Measurements from ENCODE around the gene RALY.
"Not testable (repeated sequence)": the region's sequence is repeated elsewhere in the genome, so short reads cannot be mapped to it uniquely, and the experiment has no call there.

RALY gene

GRCh38 chr20:34024723-34025351, 31.1 kb downstream of the RALY start:
- no peaks in the 10 kb centered on the region for H3K27me3 ChIP-seq (ENCODE audit: insufficient read depth, low read depth)
- no peak for TF ChIP-seq CTCF (conservative IDR thresholded peaks at IDR 0.05; ENCODE audit: low read depth, low read length)
- no peak overlapping the region for H3K9ac ChIP-seq
- peak overlapping the region; percentile 55 for H3K27ac ChIP-seq
- H3K36me3 ChIP-seq (ENCODE audit: insufficient read depth): no peaks in the 10 kb centered on the region
- H4K20me1 ChIP-seq (ENCODE audit: insufficient read depth): peaks cover 40% of the 10 kb centered on the region
- H3K79me2 ChIP-seq (ENCODE audit: insufficient read depth, low read depth): peaks cover 91% of the 10 kb centered on the region
- H3K4me1 ChIP-seq (ENCODE audit: low read depth, poor library complexity, severe bottlenecking): peaks cover 80% of the 10 kb centered on the region
- H3K4me2 ChIP-seq: peak overlapping the region; percentile 26; the same call in 1 of the 2 replicates
- no peak overlapping the region for H3K4me3 ChIP-seq (IDR thresholded peaks at IDR 0.05; ENCODE audit: insufficient read depth, low read depth, low read length)
- no peak overlapping the region for H2AFZ ChIP-seq (ENCODE audit: low read depth)

GRCh38 chr20:34028013-34028412, 34.3 kb downstream of the RALY start:
- H3K9ac ChIP-seq; H3K27ac ChIP-seq; H3K4me2 ChIP-seq; H2AFZ ChIP-seq (ENCODE audit: low read depth); H3K27me3 ChIP-seq (ENCODE audit: insufficient read depth, low read depth); H3K4me3 ChIP-seq (IDR thresholded peaks at IDR 0.05; ENCODE audit: insufficient read depth, low read depth, low read length): not testable (repeated sequence)
- Histone ChIP-seq H3K79me2 (ENCODE audit: insufficient read depth, low read depth) (peaks cover 93% of the 10 kb centered on the region), H3K4me1 (ENCODE audit: low read depth, poor library complexity, severe bottlenecking) (peaks cover 48% of the 10 kb centered on the region), H3K36me3 (ENCODE audit: insufficient read depth) (peaks cover 12% of the 10 kb centered on the region; the same call in 1 of the 2 replicates), H4K20me1 (ENCODE audit: insufficient read depth) (peaks cover 32% of the 10 kb centered on the region; the same call in 1 of the 2 replicates)

GRCh38 chr20:34029415-34029814, 35.7 kb downstream of the RALY start:
- peaks cover 92% of the 10 kb centered on the region for H3K79me2 ChIP-seq (ENCODE audit: insufficient read depth, low read depth)
- peaks cover 12% of the 10 kb centered on the region; the same call in 1 of the 2 replicates for H3K36me3 ChIP-seq (ENCODE audit: insufficient read depth)
- H3K4me3 ChIP-seq (IDR thresholded peaks at IDR 0.05; ENCODE audit: insufficient read depth, low read depth, low read length): no peak overlapping the region
- peaks cover 30% of the 10 kb centered on the region; the same call in 1 of the 2 replicates for H4K20me1 ChIP-seq (ENCODE audit: insufficient read depth)
- peaks cover 34% of the 10 kb centered on the region for H3K4me1 ChIP-seq (ENCODE audit: low read depth, poor library complexity, severe bottlenecking)
- no peaks in the 10 kb centered on the region for H3K27me3 ChIP-seq (ENCODE audit: insufficient read depth, low read depth)
- H3K9ac ChIP-seq: no peak overlapping the region
- no peak overlapping the region for H3K27ac ChIP-seq
- H3K4me2 ChIP-seq: no peak overlapping the region
- TF ChIP-seq CTCF (conservative IDR thresholded peaks at IDR 0.05; ENCODE audit: low read depth, low read length): no peak
- H2AFZ ChIP-seq (ENCODE audit: low read depth): no peak overlapping the region

- H3K9ac ChIP-seq: no peak overlapping the region
- TF ChIP-seq CTCF (conservative IDR thresholded peaks at IDR 0.05; ENCODE audit: low read depth, low read length): no peak
- no peak overlapping the region for H3K4me3 ChIP-seq (IDR thresholded peaks at IDR 0.05; ENCODE audit: insufficient read depth, low read depth, low read length)
- H3K27ac ChIP-seq: no peak overlapping the region
- H3K4me1 ChIP-seq (ENCODE audit: low read depth, poor library complexity, severe bottlenecking): peaks cover 27% of the 10 kb centered on the region
- no peaks in the 10 kb centered on the region for H3K27me3 ChIP-seq (ENCODE audit: insufficient read depth, low read depth)
- no peak overlapping the region for H3K4me2 ChIP-seq
- H2AFZ ChIP-seq (ENCODE audit: low read depth): no peak overlapping the region
- peaks cover 22% of the 10 kb centered on the region; the same call in 1 of the 2 replicates for H4K20me1 ChIP-seq (ENCODE audit: insufficient read depth)
- peaks cover 92% of the 10 kb centered on the region for H3K79me2 ChIP-seq (ENCODE audit: insufficient read depth, low read depth)
- peaks cover 12% of the 10 kb centered on the region; the same call in 1 of the 2 replicates for H3K36me3 ChIP-seq (ENCODE audit: insufficient read depth)
Measured at GRCh38 chr20:34030456-34030855, 36.7 kb downstream of the RALY start.

GRCh38 chr20:34033903-34034302, 40.2 kb downstream of the RALY start:
- H3K4me1 ChIP-seq (ENCODE audit: low read depth, poor library complexity, severe bottlenecking): peaks cover 36% of the 10 kb centered on the region
- no peak overlapping the region for H3K27ac ChIP-seq
- H3K4me2 ChIP-seq: no peak overlapping the region
- no peak overlapping the region for H3K4me3 ChIP-seq (IDR thresholded peaks at IDR 0.05; ENCODE audit: insufficient read depth, low read depth, low read length)
- peaks cover 96% of the 10 kb centered on the region for H3K79me2 ChIP-seq (ENCODE audit: insufficient read depth, low read depth)
- no peak overlapping the region for H2AFZ ChIP-seq (ENCODE audit: low read depth)
- no peaks in the 10 kb centered on the region for H3K27me3 ChIP-seq (ENCODE audit: insufficient read depth, low read depth)
- H3K9ac ChIP-seq: no peak overlapping the region
- no peak for TF ChIP-seq CTCF (conservative IDR thresholded peaks at IDR 0.05; ENCODE audit: low read depth, low read length)
- H4K20me1 ChIP-seq (ENCODE audit: insufficient read depth): peaks cover 26% of the 10 kb centered on the region; the same call in 1 of the 2 replicates
- H3K36me3 ChIP-seq (ENCODE audit: insufficient read depth): peaks cover 12% of the 10 kb centered on the region; the same call in 1 of the 2 replicates

Measured in KMS-11 (cell line).